GM04503 (cell line): ENCODE measurements around the gene NXN.
"Not testable (repeated sequence)": the region's sequence is repeated elsewhere in the genome, so short reads cannot be mapped to it uniquely, and the experiment has no call there.

Source experiments
- DNase-seq: peaks from one replicate; pipeline ENCODE4 v3.0.0-alpha.2; 2012; ENCODE audit warnings: low read depth

Gene NXN

GRCh38 chr17:1006054-1006453 is 26.5 kb upstream of the NXN start:
- DNase-seq: no peak

GRCh38 chr17:1005361-1005946 is 25.9 kb upstream of the NXN start:
- no peak for DNase-seq

GRCh38 chr17:1004769-1005295 is 25.3 kb upstream of the NXN start:
- DNase-seq: no peak

GRCh38 chr17:1003972-1004768 is 24.6 kb upstream of the NXN start:
- DNase-seq: no peak

GRCh38 chr17:1003633-1003971 is 24.0 kb upstream of the NXN start:
- no peak for DNase-seq

- no peak for DNase-seq
Observed at GRCh38 chr17:1002771-1003555, 23.4 kb upstream of the NXN start.

- DNase-seq: no peak
Observed at GRCh38 chr17:1002412-1002753, 22.8 kb upstream of the NXN start.

- no peak for DNase-seq
Observed at GRCh38 chr17:1001640-1002411, 22.2 kb upstream of the NXN start.

GRCh38 chr17:1000597-1001461 is 21.3 kb upstream of the NXN start:
- DNase-seq: no peak

- no peak for DNase-seq
Observed at GRCh38 chr17:998111-998510, 18.5 kb upstream of the NXN start.

- DNase-seq: peak; percentile 91
Observed at GRCh38 chr17:996554-997344, 17.2 kb upstream of the NXN start, which contains the start of gene TIMM22. Gene TIMM22, plus strand, starts transcription at chr17:997129. Its CDS starts 14 bp downstream, at chr17:997143.

GRCh38 chr17:995324-995723 is 15.7 kb upstream of the NXN start:
- not testable (repeated sequence) for DNase-seq

GRCh38 chr17:992933-993332 is 13.4 kb upstream of the NXN start:
- no peak for DNase-seq

GRCh38 chr17:988561-988960 is 9.0 kb upstream of the NXN start:
- no peak for DNase-seq

GRCh38 chr17:987931-988330 is 8.4 kb upstream of the NXN start:
- DNase-seq: no peak

GRCh38 chr17:986322-986929 is 6.8 kb upstream of the NXN start:
- no peak for DNase-seq

GRCh38 chr17:983921-984320 is 4.3 kb upstream of the NXN start:
- DNase-seq: no peak

- no peak for DNase-seq
Observed at GRCh38 chr17:981292-981658, 1.7 kb upstream of the NXN start.

GRCh38 chr17:980406-981291 is 1.1 kb upstream of the NXN start:
- no peak for DNase-seq
